ENCODE measurements around the gene RTBDN. TPM values are rescaled to one million over a fixed set of nuclear protein-coding genes. Genes with fewer than 3 reads are reported as not detected.

Gene RTBDN
- total and polyA plus RNA-seq, 2 experiments from 2014 or later = 4.1 to 4.6 TPM

DNA sequence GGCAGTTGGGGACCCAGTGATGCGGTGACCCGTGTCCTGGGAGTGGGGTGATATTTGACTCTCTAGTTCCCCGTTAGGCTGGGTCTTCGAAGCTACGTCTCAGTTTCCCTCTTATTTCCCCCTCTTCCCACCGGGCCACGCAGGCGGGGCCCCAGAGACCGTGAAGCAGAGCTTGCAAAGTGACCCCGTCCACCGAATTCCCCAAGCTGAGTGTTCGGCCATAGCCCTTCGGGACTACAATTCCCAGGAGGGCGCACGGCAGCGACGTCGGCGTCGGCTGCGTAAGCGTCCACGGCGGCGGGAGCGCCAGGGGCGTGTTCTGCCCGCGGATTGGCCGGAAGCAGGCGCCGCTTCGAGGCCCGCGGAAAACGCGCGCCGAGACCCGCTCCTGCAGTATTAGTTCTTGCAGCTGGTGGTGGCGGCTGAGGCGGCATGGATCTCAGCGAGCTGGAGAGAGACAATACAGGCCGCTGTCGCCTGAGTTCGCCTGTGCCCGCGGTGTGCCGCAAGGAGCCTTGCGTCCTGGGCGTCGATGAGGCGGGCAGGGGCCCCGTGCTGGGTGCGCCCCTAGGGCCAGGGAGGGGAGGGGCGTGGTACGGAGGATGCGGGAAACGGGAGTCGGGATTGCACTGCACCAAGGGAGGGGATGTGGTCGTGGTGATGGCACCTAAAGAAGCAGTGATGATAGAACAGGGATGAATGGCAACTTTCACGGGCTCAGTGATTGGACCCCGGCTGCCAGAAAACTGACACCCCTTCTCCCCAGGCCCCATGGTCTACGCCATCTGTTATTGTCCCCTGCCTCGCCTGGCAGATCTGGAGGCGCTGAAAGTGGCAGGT lies 27.9 kb downstream of the RTBDN start, which contains the start of gene RNASEH2A:
TSS of gene RNASEH2A (plus strand) at position 343 of the 840 bp plus-strand sequence. CDS start at position 433, 90 bp downstream.
- Histone ChIP-seq H2AFZ (peak within 1 kb of the TSS; percentile 100), H3F3A (replicated peaks; ENCODE audit: low read depth) (peaks cover 18% of the 10 kb centered on the region), H3K79me2 (replicated peaks; ENCODE audit: insufficient read depth) (peaks cover 10% of the 10 kb centered on the region; the same call in 1 of the 2 replicates), H3K4me2 (peak within 1 kb of the TSS; percentile 95), H4K20me1 (replicated peaks; ENCODE audit: insufficient read depth) (no peaks in the 10 kb centered on the region), H3K27me3 (ENCODE audit: insufficient read depth) (peaks cover 10% of the 10 kb centered on the region), H3K36me3 (ENCODE audit: insufficient read depth) (peaks cover 8% of the 10 kb centered on the region), H3K4me3 (peak within 1 kb of the TSS; percentile 97), H3K27ac (ENCODE audit: low read depth) (0 out of 2 replicates have a peak within 1 kb of the TSS, but pooled peaks have one; percentile 50), H3K4me1 (ENCODE audit: insufficient read depth) (peaks cover 3% of the 10 kb centered on the region; the same call in 1 of the 2 replicates), H3K9me2 (ENCODE audit: insufficient read depth) (no peaks in the 10 kb centered on the region)
- Mint-ChIP-seq H3K4me1 (peaks cover 14% of the 10 kb centered on the region), H3K9me3 (no peaks in the 10 kb centered on the region), H3K4me3 (peak within 1 kb of the TSS; percentile 95), H3K36me3 (ENCODE audit: low read depth) (peaks cover 29% of the 10 kb centered on the region), H3K27ac (peak within 1 kb of the TSS; percentile 95), H3K27me3 (ENCODE audit: insufficient read depth, low read depth, poor library complexity) (peaks cover 10% of the 10 kb centered on the region)
- DNase-seq (ENCODE audit: low spot score) = peak; percentile 95
- peak; percentile 86 for ATAC-seq
- TF ChIP-seq, protein P1, sequence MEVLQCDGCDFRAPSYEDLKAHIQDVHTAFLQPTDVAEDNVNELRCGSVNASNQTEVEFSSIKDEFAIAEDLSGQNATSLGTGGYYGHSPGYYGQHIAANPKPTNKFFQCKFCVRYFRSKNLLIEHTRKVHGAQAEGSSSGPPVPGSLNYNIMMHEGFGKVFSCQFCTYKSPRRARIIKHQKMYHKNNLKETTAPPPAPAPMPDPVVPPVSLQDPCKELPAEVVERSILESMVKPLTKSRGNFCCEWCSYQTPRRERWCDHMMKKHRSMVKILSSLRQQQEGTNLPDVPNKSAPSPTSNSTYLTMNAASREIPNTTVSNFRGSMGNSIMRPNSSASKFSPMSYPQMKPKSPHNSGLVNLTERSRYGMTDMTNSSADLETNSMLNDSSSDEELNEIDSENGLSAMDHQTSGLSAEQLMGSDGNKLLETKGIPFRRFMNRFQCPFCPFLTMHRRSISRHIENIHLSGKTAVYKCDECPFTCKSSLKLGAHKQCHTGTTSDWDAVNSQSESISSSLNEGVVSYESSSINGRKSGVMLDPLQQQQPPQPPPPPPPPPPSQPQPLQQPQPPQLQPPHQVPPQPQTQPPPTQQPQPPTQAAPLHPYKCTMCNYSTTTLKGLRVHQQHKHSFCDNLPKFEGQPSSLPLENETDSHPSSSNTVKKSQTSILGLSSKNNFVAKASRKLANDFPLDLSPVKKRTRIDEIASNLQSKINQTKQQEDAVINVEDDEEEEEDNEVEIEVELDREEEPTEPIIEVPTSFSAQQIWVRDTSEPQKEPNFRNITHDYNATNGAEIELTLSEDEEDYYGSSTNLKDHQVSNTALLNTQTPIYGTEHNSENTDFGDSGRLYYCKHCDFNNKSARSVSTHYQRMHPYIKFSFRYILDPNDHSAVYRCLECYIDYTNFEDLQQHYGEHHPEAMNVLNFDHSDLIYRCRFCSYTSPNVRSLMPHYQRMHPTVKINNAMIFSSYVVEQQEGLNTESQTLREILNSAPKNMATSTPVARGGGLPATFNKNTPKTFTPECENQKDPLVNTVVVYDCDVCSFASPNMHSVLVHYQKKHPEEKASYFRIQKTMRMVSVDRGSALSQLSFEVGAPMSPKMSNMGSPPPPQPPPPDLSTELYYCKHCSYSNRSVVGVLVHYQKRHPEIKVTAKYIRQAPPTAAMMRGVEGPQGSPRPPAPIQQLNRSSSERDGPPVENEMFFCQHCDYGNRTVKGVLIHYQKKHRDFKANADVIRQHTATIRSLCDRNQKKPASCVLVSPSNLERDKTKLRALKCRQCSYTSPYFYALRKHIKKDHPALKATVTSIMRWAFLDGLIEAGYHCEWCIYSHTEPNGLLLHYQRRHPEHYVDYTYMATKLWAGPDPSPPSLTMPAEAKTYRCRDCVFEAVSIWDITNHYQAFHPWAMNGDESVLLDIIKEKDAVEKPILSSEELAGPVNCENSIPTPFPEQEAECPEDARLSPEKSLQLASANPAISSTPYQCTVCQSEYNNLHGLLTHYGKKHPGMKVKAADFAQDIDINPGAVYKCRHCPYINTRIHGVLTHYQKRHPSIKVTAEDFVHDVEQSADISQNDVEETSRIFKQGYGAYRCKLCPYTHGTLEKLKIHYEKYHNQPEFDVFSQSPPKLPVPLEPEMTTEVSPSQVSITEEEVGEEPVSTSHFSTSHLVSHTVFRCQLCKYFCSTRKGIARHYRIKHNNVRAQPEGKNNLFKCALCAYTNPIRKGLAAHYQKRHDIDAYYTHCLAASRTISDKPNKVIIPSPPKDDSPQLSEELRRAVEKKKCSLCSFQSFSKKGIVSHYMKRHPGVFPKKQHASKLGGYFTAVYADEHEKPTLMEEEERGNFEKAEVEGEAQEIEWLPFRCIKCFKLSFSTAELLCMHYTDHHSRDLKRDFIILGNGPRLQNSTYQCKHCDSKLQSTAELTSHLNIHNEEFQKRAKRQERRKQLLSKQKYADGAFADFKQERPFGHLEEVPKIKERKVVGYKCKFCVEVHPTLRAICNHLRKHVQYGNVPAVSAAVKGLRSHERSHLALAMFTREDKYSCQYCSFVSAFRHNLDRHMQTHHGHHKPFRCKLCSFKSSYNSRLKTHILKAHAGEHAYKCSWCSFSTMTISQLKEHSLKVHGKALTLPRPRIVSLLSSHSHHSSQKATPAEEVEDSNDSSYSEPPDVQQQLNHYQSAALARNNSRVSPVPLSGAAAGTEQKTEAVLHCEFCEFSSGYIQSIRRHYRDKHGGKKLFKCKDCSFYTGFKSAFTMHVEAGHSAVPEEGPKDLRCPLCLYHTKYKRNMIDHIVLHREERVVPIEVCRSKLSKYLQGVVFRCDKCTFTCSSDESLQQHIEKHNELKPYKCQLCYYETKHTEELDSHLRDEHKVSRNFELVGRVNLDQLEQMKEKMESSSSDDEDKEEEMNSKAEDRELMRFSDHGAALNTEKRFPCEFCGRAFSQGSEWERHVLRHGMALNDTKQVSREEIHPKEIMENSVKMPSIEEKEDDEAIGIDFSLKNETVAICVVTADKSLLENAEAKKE (CRISPR knock-in tag; IDR thresholded peaks at IDR 0.05) = no peak
- TF ChIP-seq STAT1 (IDR thresholded peaks at IDR 0.05; ENCODE audit: unreplicated experiment) = no peak
- TF ChIP-seq ETS1 (IDR thresholded peaks at IDR 0.05) = peak; percentile 92
- no peak for TF ChIP-seq NANOG (IDR thresholded peaks at IDR 0.05; ENCODE audit: borderline replicate concordance)
- peak; percentile 96 for TF ChIP-seq POLR2AphosphoS5 (IDR thresholded peaks at IDR 0.05; ENCODE audit: low read depth)
- TF ChIP-seq EZH2 (IDR thresholded peaks at IDR 0.05; ENCODE audit: low read depth, unreplicated experiment) = no peak
- TF ChIP-seq REST (IDR thresholded peaks at IDR 0.05; ENCODE audit: unreplicated experiment) = no peak
- TF ChIP-seq JUNB (IDR thresholded peaks at IDR 0.05; ENCODE audit: unreplicated experiment) = no peak
- peak; percentile 92 for TF ChIP-seq CREB1 (CRISPR knock-in tag; IDR thresholded peaks at IDR 0.05; ENCODE audit: low read depth)

Data from GM23338 (cell line).